Liver (tissue), 9 donors: ENCODE results near the gene CYP2E1. TPM values are rescaled to one million over a fixed set of nuclear protein-coding genes. Genes with fewer than 3 reads are reported as not detected.

Experiments
- DNase-seq: peaks from one replicate; pipeline ENCODE4 v3.0.0-alpha.2; 2017; ENCODE audit warnings: low spot score
- H3K27ac ChIP-seq, 2 donors: one replicate each; pipeline ENCODE4 v1.7.0; 2013; ENCODE audit warnings: inconsistent platforms in 2 of 2, low read length in 2 of 2, control low read depth in 1 of 2, low read depth in 1 of 2, mild to moderate bottlenecking in 1 of 2
- H3K27me3 ChIP-seq, 4 donors: one replicate each; pipeline versions ENCODE4 v1.6.1 to v1.7.0; 2013; ENCODE audit warnings: low read length in 3 of 4, inconsistent platforms in 1 of 4, mild to moderate bottlenecking in 1 of 4, moderate library complexity in 1 of 4; ENCODE audit not compliant: control insufficient read depth in 4 of 4, insufficient read depth in 4 of 4
- H3K36me3 ChIP-seq, 4 donors: one replicate each; pipeline versions ENCODE4 v1.6.1 to v1.7.0; 2013; ENCODE audit warnings: low read length in 3 of 4, mild to moderate bottlenecking in 3 of 4, low read depth in 1 of 4, moderate library complexity in 1 of 4; ENCODE audit not compliant: control insufficient read depth in 4 of 4, insufficient read depth in 3 of 4
- H3K4me1 ChIP-seq, 4 donors: one replicate each; pipeline versions ENCODE4 v1.6.1 to v1.7.0; 2013; ENCODE audit warnings: low read length in 3 of 4, mild to moderate bottlenecking in 3 of 4, moderate library complexity in 1 of 4; ENCODE audit not compliant: control insufficient read depth in 4 of 4, insufficient read depth in 4 of 4
- H3K4me3 ChIP-seq, 3 donors: one replicate each; pipeline versions ENCODE4 v1.6.1 to v1.7.0; 2013; ENCODE audit warnings: low read length in 3 of 3, control low read depth in 1 of 3, low read depth in 1 of 3, mild to moderate bottlenecking in 1 of 3
- H3K9ac ChIP-seq, 2 donors: one replicate each; pipeline ENCODE4 v1.7.0; 2013; ENCODE audit warnings: low read length in 2 of 2, mild to moderate bottlenecking in 2 of 2, moderate library complexity in 2 of 2, control low read depth in 1 of 2, low read depth in 1 of 2
- H3K9me3 ChIP-seq, 4 donors: one replicate each; pipeline versions ENCODE4 v1.6.1 to v1.7.0; 2013; ENCODE audit warnings: low read length in 3 of 4; ENCODE audit not compliant: control insufficient read depth in 4 of 4
- CTCF ChIP-seq: fragments of 150-350 bp; IDR thresholded peaks from 2 replicates; pipeline ENCODE4 v1.5.1; 2017; ENCODE audit warnings: improper control_type of control experiment, low read depth, low read length; ENCODE audit not compliant: missing input control
- EGR1 ChIP-seq, 2 donors: IDR thresholded peaks; 2 replicates each; pipeline ENCODE4 v1.6.1; 2016 to 2018; ENCODE audit warnings: antibody characterized with exemption in 2 of 2, low read depth in 2 of 2
- FOXA1 ChIP-seq: IDR thresholded peaks from 2 replicates; pipeline ENCODE4 v1.6.1; 2016; ENCODE audit warnings: antibody characterized with exemption
- FOXA2 ChIP-seq: IDR thresholded peaks from 2 replicates; pipeline ENCODE4 v1.6.1; 2016; ENCODE audit warnings: antibody characterized with exemption
- GABPA ChIP-seq, 2 donors: IDR thresholded peaks in 1 of 2; conservative IDR thresholded peaks in 1 of 2; 2 replicates each; pipeline ENCODE4 v1.6.1; 2016; ENCODE audit warnings: antibody characterized with exemption in 2 of 2, mild to moderate bottlenecking in 1 of 2, moderate library complexity in 1 of 2
- HNF4A ChIP-seq, 2 donors: conservative IDR thresholded peaks; 2 replicates each; pipeline ENCODE4 v1.6.1; 2016; ENCODE audit warnings: antibody characterized with exemption in 2 of 2, mild to moderate bottlenecking in 2 of 2
- HNF4G ChIP-seq: IDR thresholded peaks from 2 replicates; pipeline ENCODE4 v1.6.1; 2016; ENCODE audit warnings: antibody characterized with exemption
- JUND ChIP-seq, 2 donors: IDR thresholded peaks; 2 replicates each; pipeline ENCODE4 v1.6.1; 2016; ENCODE audit warnings: antibody characterized with exemption in 2 of 2
- MAX ChIP-seq: IDR thresholded peaks from 2 replicates; pipeline ENCODE4 v1.6.1; 2016; ENCODE audit warnings: antibody characterized with exemption
- NR2F2 ChIP-seq: IDR thresholded peaks from 2 replicates; pipeline ENCODE4 v1.6.1; 2016; ENCODE audit warnings: antibody characterized with exemption
- RAD21 ChIP-seq, 2 donors: IDR thresholded peaks; 2 replicates each; pipeline ENCODE4 v1.6.1; 2016; ENCODE audit warnings: antibody characterized with exemption in 2 of 2, mild to moderate bottlenecking in 2 of 2
- REST ChIP-seq: IDR thresholded peaks from 2 replicates; pipeline ENCODE4 v1.6.1; 2016; ENCODE audit warnings: antibody characterized with exemption, mild to moderate bottlenecking
- RXRA ChIP-seq, 2 donors: IDR thresholded peaks; 2 replicates each; pipeline ENCODE4 v1.6.1; 2017 to 2018; ENCODE audit warnings: antibody characterized with exemption in 2 of 2, mild to moderate bottlenecking in 1 of 2
- SP1 ChIP-seq: IDR thresholded peaks from 2 replicates; pipeline ENCODE4 v1.6.1; 2018; ENCODE audit warnings: antibody characterized with exemption, mild to moderate bottlenecking
- TAF1 ChIP-seq: conservative IDR thresholded peaks from 2 replicates; pipeline ENCODE4 v1.6.1; 2016; ENCODE audit warnings: antibody characterized with exemption, mild to moderate bottlenecking
- YY1 ChIP-seq: IDR thresholded peaks from 2 replicates; pipeline ENCODE4 v1.6.1; 2016; ENCODE audit warnings: antibody characterized with exemption, mild to moderate bottlenecking
- WGBS: extraction: QIAGEN DNeasy Blood & Tissue Kit; methylation state at CpG from one replicate; pipeline ENCODE4 v1.1.7; 2013; 5-methylcytosine and 5-hydroxymethylcytosine counted together
- polyA plus RNA-seq, 2 donors: library from polyadenylated mRNA; stranded (reverse) in 1 of 2; unstranded in 1 of 2; fragments of 200-250 nt in 1 of 2; fragments of >200 nt in 1 of 2; fragmentation: Nextera tagmentation in 1 of 2; extraction: Ambion mirVana in 1 of 2; gene quantifications; one replicate each; pipeline versions ENCODE4 v1.2.1 to v1.2.3, GENCODE V29; 2013 to 2015
- total RNA-seq, 2 donors: library from RNA; depleted of rRNA; stranded (reverse); fragments of >200 nt; gene quantifications; one replicate each; pipeline ENCODE4 v1.2.3, GENCODE V29; 2014
- TF ChIP-seq, protein P1 (sequence below): IDR thresholded peaks from 2 replicates; pipeline ENCODE4 v1.6.1; 2016; ENCODE audit warnings: antibody characterized with exemption
- TF ChIP-seq, protein P2 (sequence below): IDR thresholded peaks from 2 replicates; pipeline ENCODE4 v1.6.1; 2016; ENCODE audit warnings: antibody characterized with exemption
- donor health status: healthy.
- donor health status: healthy.
- donor health status: healthy.
- donor health status: healthy.
- donor health status: healthy.

Gene CYP2E1
- total RNA-seq (1,000 to 10,000 TPM in 1 of 2 donors, under 1 TPM in 1; 0.93 to 2,431 TPM), polyA plus RNA-seq (1,000 to 10,000 TPM; 3,994 to 5,149 TPM)

GRCh38 chr10:133526957-133527588 is at the start of gene CYP2E1:
CYP2E1 (plus strand) TSS chr10:133527363; CDS start chr10:133527396, 33 bp downstream.
- Histone ChIP-seq H3K36me3 (peaks cover 4 to 17% (median 10%) of the 10 kb centered on the region in 4 donors), H3K4me1 (peaks cover 4 to 38% (median 17%) of the 10 kb centered on the region in 4 donors), H3K27ac (peak within 1 kb of the TSS; percentile 77 to 81), H3K9ac (peak within 1 kb of the TSS; percentile 79 to 92), H3K4me3 (peak within 1 kb of the TSS; percentile 61 to 92 (median 80)), H3K9me3 (peaks cover 0 to 5% (median 2%) of the 10 kb centered on the region in 4 donors), H3K27me3 (no peaks in the 10 kb centered on the region)
- DNase-seq: no peak
- TF ChIP-seq, protein P1, sequence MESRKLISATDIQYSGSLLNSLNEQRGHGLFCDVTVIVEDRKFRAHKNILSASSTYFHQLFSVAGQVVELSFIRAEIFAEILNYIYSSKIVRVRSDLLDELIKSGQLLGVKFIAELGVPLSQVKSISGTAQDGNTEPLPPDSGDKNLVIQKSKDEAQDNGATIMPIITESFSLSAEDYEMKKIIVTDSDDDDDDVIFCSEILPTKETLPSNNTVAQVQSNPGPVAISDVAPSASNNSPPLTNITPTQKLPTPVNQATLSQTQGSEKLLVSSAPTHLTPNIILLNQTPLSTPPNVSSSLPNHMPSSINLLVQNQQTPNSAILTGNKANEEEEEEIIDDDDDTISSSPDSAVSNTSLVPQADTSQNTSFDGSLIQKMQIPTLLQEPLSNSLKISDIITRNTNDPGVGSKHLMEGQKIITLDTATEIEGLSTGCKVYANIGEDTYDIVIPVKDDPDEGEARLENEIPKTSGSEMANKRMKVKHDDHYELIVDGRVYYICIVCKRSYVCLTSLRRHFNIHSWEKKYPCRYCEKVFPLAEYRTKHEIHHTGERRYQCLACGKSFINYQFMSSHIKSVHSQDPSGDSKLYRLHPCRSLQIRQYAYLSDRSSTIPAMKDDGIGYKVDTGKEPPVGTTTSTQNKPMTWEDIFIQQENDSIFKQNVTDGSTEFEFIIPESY: peak; percentile 94
- TF ChIP-seq HNF4G: no peak
- peak; percentile 99 for TF ChIP-seq FOXA2
- peak; percentile 84 for TF ChIP-seq TAF1
- peak; percentile 95 for TF ChIP-seq FOXA1
- peak; percentile 98 for TF ChIP-seq SP1
- peak; percentile 96 for TF ChIP-seq YY1
- peak; percentile 89 for TF ChIP-seq NR2F2
- TF ChIP-seq RXRA (IDR thresholded peaks at IDR 0.05): peak; percentile 95 to 99
- peak; percentile 95 for TF ChIP-seq REST
- TF ChIP-seq GABPA (IDR thresholded peaks at IDR 0.05 in 1 of 2, conservative IDR thresholded peaks at IDR 0.05 in 1 of 2): peak in 1 of 2 donors; percentile 70
- TF ChIP-seq, protein P2, sequence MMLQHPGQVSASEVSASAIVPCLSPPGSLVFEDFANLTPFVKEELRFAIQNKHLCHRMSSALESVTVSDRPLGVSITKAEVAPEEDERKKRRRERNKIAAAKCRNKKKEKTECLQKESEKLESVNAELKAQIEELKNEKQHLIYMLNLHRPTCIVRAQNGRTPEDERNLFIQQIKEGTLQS: peak; percentile 52
- no peak for TF ChIP-seq CTCF
- TF ChIP-seq EGR1 (IDR thresholded peaks at IDR 0.05; ENCODE audit: low read depth in 2 of 2): peak; percentile 4 to 66
- peak; percentile 95 for TF ChIP-seq MAX
- TF ChIP-seq RAD21 (IDR thresholded peaks at IDR 0.05): peak; percentile 2 to 25
- TF ChIP-seq JUND (IDR thresholded peaks at IDR 0.05): peak; percentile 64 to 66
- TF ChIP-seq HNF4A (conservative IDR thresholded peaks at IDR 0.05): peak; percentile 89 to 96
- 31% methylated on average over 16 of the region's 16 CpGs for WGBS
